Ishikawa (cell line): ENCODE results near the gene CHEK1.

Experiments used
- CEBPB ChIP-seq: IDR thresholded peaks from 2 replicates; pipeline ENCODE4 v1.6.1; 2012
- CREB1 ChIP-seq: IDR thresholded peaks from 2 replicates; pipeline ENCODE4 v1.6.1; 2012; ENCODE audit warnings: low read depth
- EGR1 ChIP-seq: IDR thresholded peaks from 2 replicates; pipeline ENCODE4 v1.6.1; 2012
- EP300 ChIP-seq: IDR thresholded peaks from 2 replicates; pipeline ENCODE4 v1.6.1; 2012; ENCODE audit warnings: borderline replicate concordance
- FOXM1 ChIP-seq: IDR thresholded peaks from 2 replicates; pipeline ENCODE4 v1.6.1; 2012; ENCODE audit warnings: low read depth, borderline replicate concordance
- MAX ChIP-seq: IDR thresholded peaks from 2 replicates; pipeline ENCODE4 v1.6.1; 2012
- NFIC ChIP-seq: IDR thresholded peaks from 2 replicates; pipeline ENCODE4 v1.6.1; 2012
- RAD21 ChIP-seq: IDR thresholded peaks from 2 replicates; pipeline ENCODE4 v1.6.1; 2012; ENCODE audit warnings: low read depth
- REST ChIP-seq: IDR thresholded peaks from 2 replicates; pipeline ENCODE4 v1.6.1; 2012; ENCODE audit warnings: low read depth, mild to moderate bottlenecking
- TAF1 ChIP-seq: IDR thresholded peaks from 2 replicates; pipeline ENCODE4 v1.6.1; 2012; ENCODE audit warnings: low read depth, mild to moderate bottlenecking
- TCF12 ChIP-seq: IDR thresholded peaks from 2 replicates; pipeline ENCODE4 v1.6.1; 2012; ENCODE audit warnings: low read depth
- TEAD4 ChIP-seq: IDR thresholded peaks from 2 replicates; pipeline ENCODE4 v1.6.1; 2012
- USF1 ChIP-seq: IDR thresholded peaks from 2 replicates; pipeline ENCODE4 v1.6.1; 2012
- YY1 ChIP-seq: IDR thresholded peaks from 2 replicates; pipeline ENCODE4 v1.6.1; 2012; ENCODE audit warnings: low read depth
- ZBTB7A ChIP-seq: IDR thresholded peaks from 2 replicates; pipeline ENCODE4 v1.6.1; 2012; ENCODE audit warnings: low read depth

The CHEK1 gene

GRCh38 chr11:125688066-125688465, 63.1 kb downstream of the CHEK1 start:
- TF ChIP-seq REST: no peak
- no peak for TF ChIP-seq EP300
- TF ChIP-seq EGR1: no peak
- TF ChIP-seq CREB1: no peak
- no peak for TF ChIP-seq RAD21
- no peak for TF ChIP-seq YY1
- no peak for TF ChIP-seq TAF1
- no peak for TF ChIP-seq MAX
- TF ChIP-seq TEAD4: no peak
- TF ChIP-seq CEBPB: no peak
- no peak for TF ChIP-seq ZBTB7A
- TF ChIP-seq NFIC: no peak
- TF ChIP-seq USF1: no peak
- no peak for TF ChIP-seq FOXM1
- TF ChIP-seq TCF12: no peak

GRCh38 chr11:125688632-125689031, 63.7 kb downstream of the CHEK1 start:
- TF ChIP-seq YY1: no peak

- TF ChIP-seq RAD21 (no peak), YY1 (no peak), REST (no peak), FOXM1 (no peak), MAX (no peak), CREB1 (no peak), EGR1 (no peak), EP300 (no peak), TEAD4 (no peak), USF1 (no peak), TCF12 (no peak), CEBPB (no peak), ZBTB7A (no peak), TAF1 (no peak), NFIC (no peak)
Observed at GRCh38 chr11:125689274-125689859, 64.4 kb downstream of the CHEK1 start.

- TF ChIP-seq CREB1 (no peak), RAD21 (no peak), FOXM1 (no peak), TAF1 (no peak), TCF12 (no peak), EP300 (no peak), USF1 (no peak), MAX (no peak), TEAD4 (no peak), EGR1 (no peak), YY1 (no peak), CEBPB (no peak), NFIC (no peak), ZBTB7A (no peak), REST (no peak)
Observed at GRCh38 chr11:125690006-125690405, 65.0 kb downstream of the CHEK1 start.
